HepG2 (cell line): ENCODE results near the gene TRPC4. TPM values are rescaled to one million over a fixed set of nuclear protein-coding genes. Genes with fewer than 3 reads are reported as not detected.

Source experiments
- ATAC-seq: fragments of 200-7000 bp; cut with Tn5 transposase; 3 replicates; pipeline ENCODE4 v1.9.1; 2020; ENCODE audit warnings: mild to moderate bottlenecking, moderate library complexity
- BruUV-seq: library from RNA; stranded (reverse); fragments of 400-500 nt; replicated peaks from 2 replicates; lab custom pipeline; 2021; lab: Mats Ljungman, UMichigan
- CTCF ChIA-PET: fragments of 300-600 bp; formaldehyde crosslinking; extraction: SDS; loops from one replicate; lab custom pipeline; 2021; ENCODE audit warnings: low total read pairs, inconsistent platforms, low intra/inter-chr PET ratio; lab: Yijun Ruan, JAX
- POLR2A ChIA-PET: fragments of 350-600 bp; sonication (Branson Sonifier 250); formaldehyde crosslinking; loops from one replicate; lab custom pipeline; 2020; ENCODE audit warnings: antibody characterized with exemption, inconsistent platforms; lab: Yijun Ruan, JAX
- DNase-seq: peaks from one replicate; pipeline ENCODE4 v3.0.0-alpha.2; 2015; ENCODE audit warnings: low spot score
- FAIRE-seq: peaks from 3 replicates; lab custom pipeline; 2011; peaks lifted over from hg19 to GRCh38; lab: Jason Lieb, UNC
- H2AFZ ChIP-seq: one replicate; pipeline ENCODE4 v1.6.1; 2011; ENCODE audit warnings: low read length, inconsistent platforms
- H3K27ac ChIP-seq: fragments of 300-600 bp; 3 replicates; pipeline ENCODE4 v1.8.0; 2011; ENCODE audit warnings: mixed run types, mild to moderate bottlenecking, mixed read lengths, low read length, inconsistent platforms; ENCODE audit not compliant: insufficient read depth; ENCODE audit errors: extremely low read length
- H3K27me3 ChIP-seq, 2 experiments: fragments of 200-600 bp in 1 of 2; 2 replicates in 1 of 2; 3 replicates in 1 of 2; pipeline versions ENCODE4 v1.6.0 to v1.8.0; 2011; ENCODE audit warnings: low read length in 2 of 2, mild to moderate bottlenecking in 2 of 2, moderate library complexity in 2 of 2, inconsistent platforms in 1 of 2; ENCODE audit not compliant: insufficient read depth in 2 of 2, control insufficient read depth in 1 of 2
- H3K36me3 ChIP-seq, 2 experiments: fragments of 200-600 bp in 1 of 2; replicated peaks in 1 of 2; 2 replicates in 1 of 2; 3 replicates in 1 of 2; pipeline versions ENCODE4 v1.5.1 to v1.8.0; 2011; ENCODE audit warnings: low read length in 2 of 2, inconsistent platforms in 1 of 2; ENCODE audit not compliant: insufficient read depth in 2 of 2, control insufficient read depth in 1 of 2
- H3K4me1 ChIP-seq: 2 replicates; pipeline ENCODE4 v1.5.1; 2012; ENCODE audit warnings: low read length, inconsistent platforms; ENCODE audit not compliant: insufficient read depth
- H3K4me2 ChIP-seq: 2 replicates; pipeline ENCODE4 v1.6.0; 2011; ENCODE audit warnings: low read depth, low read length, inconsistent platforms
- H3K4me3 ChIP-seq, 3 experiments: fragments of 200-600 bp in 1 of 3; sonication (generic), shearing (Covaris generic) in 1 of 3; replicated peaks in 1 of 3; 2 replicates each; pipeline ENCODE4 v1.5.1; 2011 to 2016; ENCODE audit warnings: low read length in 3 of 3, inconsistent platforms in 2 of 3, low read depth in 2 of 3, mild to moderate bottlenecking in 2 of 3, control low read depth in 1 of 3, mixed read lengths in 1 of 3; ENCODE audit not compliant: insufficient read depth in 1 of 3
- H3K79me2 ChIP-seq: one replicate; pipeline ENCODE4 v1.6.1; 2011; ENCODE audit warnings: low read length, inconsistent platforms; ENCODE audit not compliant: insufficient read depth
- H3K9ac ChIP-seq: 2 replicates; pipeline ENCODE4 v1.6.0; 2011; ENCODE audit warnings: mild to moderate bottlenecking, low read depth, low read length, inconsistent platforms; ENCODE audit not compliant: insufficient read depth
- H3K9me3 ChIP-seq: 2 replicates; pipeline ENCODE4 v1.5.1; 2012; ENCODE audit warnings: mild to moderate bottlenecking, low read length
- H4K20me1 ChIP-seq: 2 replicates; pipeline ENCODE4 v1.6.0; 2011; ENCODE audit warnings: inconsistent platforms, mild to moderate bottlenecking, low read length, moderate library complexity; ENCODE audit not compliant: insufficient read depth
- AHR ChIP-seq: IDR thresholded peaks from 2 replicates; pipeline ENCODE4 v1.6.1; 2018; ENCODE audit warnings: missing genetic modification reagents, missing compliant biosample characterization
- ATF6 ChIP-seq: sonication (generic); formaldehyde crosslinking; conservative IDR thresholded peaks from 2 replicates; pipeline ENCODE4 v1.4.0; 2020; ENCODE audit warnings: missing genetic modification reagents
- HMGXB4 ChIP-seq, 2 experiments: sonication (generic) in 1 of 2; formaldehyde crosslinking in 1 of 2; IDR thresholded peaks; 2 replicates each; pipeline versions ENCODE4 v1.4.0 to v1.6.1; 2018 to 2020; ENCODE audit warnings: missing genetic modification reagents in 2 of 2, borderline replicate concordance in 1 of 2, low read depth in 1 of 2, mild to moderate bottlenecking in 1 of 2, missing biosample characterization in 1 of 2
- MTA1 ChIP-seq: sonication (generic); formaldehyde crosslinking; IDR thresholded peaks from 2 replicates; pipeline ENCODE4 v1.4.0; 2020; ENCODE audit warnings: missing genetic modification reagents, mild to moderate bottlenecking, borderline replicate concordance
- MXI1 ChIP-seq: IDR thresholded peaks from 3 replicates; pipeline ENCODE4 v1.6.1; 2012; ENCODE audit warnings: low read depth, low read length, inconsistent platforms, borderline replicate concordance
- NR2F1 ChIP-seq, 2 experiments: fragments of 450-650 bp in 1 of 2; formaldehyde crosslinking in 1 of 2; IDR thresholded peaks; 2 replicates each; pipeline versions ENCODE4 v1.5.0 to v1.6.1; 2016 to 2020; ENCODE audit warnings: mild to moderate bottlenecking in 1 of 2, missing compliant biosample characterization in 1 of 2, missing genetic modification reagents in 1 of 2, moderate library complexity in 1 of 2
- ZBTB40 ChIP-seq, 2 experiments: fragments of 450-650 bp in 1 of 2; sonication (generic) in 1 of 2; formaldehyde crosslinking in 1 of 2; IDR thresholded peaks; 2 replicates each; pipeline versions ENCODE4 v1.6.1 to v1.8.0; 2016 to 2022; ENCODE audit warnings: antibody characterized with exemption in 1 of 2, mild to moderate bottlenecking in 1 of 2, missing genetic modification reagents in 1 of 2
- ZNF441 ChIP-seq: sonication (generic); formaldehyde crosslinking; IDR thresholded peaks from 2 replicates; pipeline ENCODE4 v1.7.0; 2021; ENCODE audit warnings: missing genetic modification reagents, borderline replicate concordance
- WGBS: methylation state at CpG from one replicate; pipeline ENCODE4 v1.1.6; 2017; ENCODE audit warnings: low lambda C conversion rate; 5-methylcytosine and 5-hydroxymethylcytosine counted together
- in situ Hi-C: cut with HindIII; loops from 2 replicates; pipeline ENCODE4 v1.10.0; 2017; ENCODE audit warnings: low pct_unique_long_range_greater_than_20kb; ENCODE audit not compliant: extremely low pct_ligation_motif_present
- intact Hi-C: fragments of 100-400 bp; cut with micrococcal nuclease; formaldehyde crosslinking; loops from one replicate; pipeline ENCODE4 v1.10.0; 2022; ENCODE audit not compliant: unreplicated experiment
- polyA plus RNA-seq, 8 experiments: library from polyadenylated mRNA; depleted of rRNA in 3 of 8; stranded (reverse) in 7 of 8; unstranded in 1 of 8; fragments of >200 nt; fragmentation: Illumina TruSeq in 4 of 8; extraction: Trizol in 4 of 8; gene quantifications; 2 replicates each; pipeline versions ENCODE4 v1.2.1 to v1.2.3, GENCODE V29; 2011 to 2016; ENCODE audit warnings: low read depth in 4 of 8, missing spikeins in 1 of 8, mixed read lengths in 1 of 8; ENCODE audit not compliant: insufficient read depth in 1 of 8
- total RNA-seq, 5 experiments: library from RNA; depleted of rRNA; stranded (reverse); fragments of >200 nt; fragmentation: Illumina TruSeq; extraction: Trizol; gene quantifications; 2 replicates each; pipeline ENCODE4 v1.2.3, GENCODE V29; 2016; ENCODE audit warnings: low read depth in 1 of 5

The TRPC4 gene
- total and polyA plus RNA-seq, 2 of the 13 experiments (the other 11 are each of a cell fraction or from before 2014, with no cell fraction given) = not detected

- TF ChIP-seq ATF6 (no peak), MXI1 (no peak)
Measured at GRCh38 chr13:37598597-37598996, 271.0 kb downstream of the TRPC4 start, which contains the start of gene POSTN (continued).

- intact Hi-C loops = no loop called here
Measured at GRCh38 chr13:37597477-37598025, 272.0 kb downstream of the TRPC4 start.

More at GRCh38 chr13:37597477-37598025, 272.0 kb downstream of the TRPC4 start:
- Histone ChIP-seq H3K27me3 (no peaks in the 10 kb centered on the region), H3K36me3 (no peaks in the 10 kb centered on the region), H3K27ac (no peak overlapping the region), H3K4me1 (no peaks in the 10 kb centered on the region), H2AFZ (no peak overlapping the region), H4K20me1 (no peaks in the 10 kb centered on the region), H3K9me3 (no peaks in the 10 kb centered on the region), H3K4me3 (no peak overlapping the region), H3K4me2 (no peak overlapping the region), H3K9ac (no peak overlapping the region), H3K79me2 (no peaks in the 10 kb centered on the region)
- ChIA-PET POLR2A (no interaction called here), CTCF (no interaction called here)
- TF ChIP-seq ZBTB40 (IDR thresholded peaks at IDR 0.05) (no peak), ZBTB40 (CRISPR knock-in tag; IDR thresholded peaks at IDR 0.05) (no peak), AHR (CRISPR knock-in tag) (no peak), NR2F1 (CRISPR knock-in tag; IDR thresholded peaks at IDR 0.05) (no peak), ZNF441 (no peak), HMGXB4 (CRISPR knock-in tag; IDR thresholded peaks at IDR 0.05; ENCODE audit: borderline replicate concordance in 1 of 2, low read depth in 1 of 2) (no peak), MTA1 (CRISPR knock-in tag) (no peak)
- FAIRE-seq (no peak), DNase-seq (no peak), ATAC-seq (no peak)
- 20% methylated on average over 2 of the region's 2 CpGs for WGBS
- BruUV-seq = no TSS peak
- in situ Hi-C loops = no loop called here
